ENCODE measurements around the gene AURKAIP1. TPM values are rescaled to one million over a fixed set of nuclear protein-coding genes. Genes with fewer than 3 reads are reported as not detected.

Gene AURKAIP1
- total and polyA plus RNA-seq, 9 of the 15 experiments (the other 6 are each of a cell fraction or from before 2014, with no cell fraction given): 7.8 to 478 (median 92.0) TPM

GRCh38 chr1:1422465-1423244 lies 47.6 kb upstream of the AURKAIP1 start (continued):
- TF ChIP-seq, protein P1, sequence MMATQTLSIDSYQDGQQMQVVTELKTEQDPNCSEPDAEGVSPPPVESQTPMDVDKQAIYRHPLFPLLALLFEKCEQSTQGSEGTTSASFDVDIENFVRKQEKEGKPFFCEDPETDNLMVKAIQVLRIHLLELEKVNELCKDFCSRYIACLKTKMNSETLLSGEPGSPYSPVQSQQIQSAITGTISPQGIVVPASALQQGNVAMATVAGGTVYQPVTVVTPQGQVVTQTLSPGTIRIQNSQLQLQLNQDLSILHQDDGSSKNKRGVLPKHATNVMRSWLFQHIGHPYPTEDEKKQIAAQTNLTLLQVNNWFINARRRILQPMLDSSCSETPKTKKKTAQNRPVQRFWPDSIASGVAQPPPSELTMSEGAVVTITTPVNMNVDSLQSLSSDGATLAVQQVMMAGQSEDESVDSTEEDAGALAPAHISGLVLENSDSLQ (IDR thresholded peaks at IDR 0.05): no peak
- TF ChIP-seq MAFF (IDR thresholded peaks at IDR 0.05; ENCODE audit: low read length): no peak
- TF ChIP-seq SETDB1 (IDR thresholded peaks at IDR 0.05; ENCODE audit: low read length): no peak
- no peak for TF ChIP-seq MAFK (IDR thresholded peaks at IDR 0.05; ENCODE audit: low read length)
- TF ChIP-seq TAF9B (IDR thresholded peaks at IDR 0.05; ENCODE audit: partially characterized antibody): no peak
- no peak for TF ChIP-seq CBX3 (IDR thresholded peaks at IDR 0.05; ENCODE audit: borderline replicate concordance in 1 of 2, low read length in 2 of 2)
- no peak for TF ChIP-seq CBX5 (IDR thresholded peaks at IDR 0.05; ENCODE audit: borderline replicate concordance, low read depth)
- no peak for TF ChIP-seq NFRKB (IDR thresholded peaks at IDR 0.05; ENCODE audit: low read depth)
- no peak for TF ChIP-seq ZMIZ1 (IDR thresholded peaks at IDR 0.05; ENCODE audit: low read depth in 2 of 2, low read length in 2 of 2)
- TF ChIP-seq RAD21 (CRISPR knock-in tag; conservative IDR thresholded peaks at IDR 0.05 in 1 of 2, IDR thresholded peaks at IDR 0.05 in 1 of 2): no peak
- no peak for TF ChIP-seq FOXO4 (CRISPR knock-in tag; IDR thresholded peaks at IDR 0.05)
- TF ChIP-seq BMI1 (IDR thresholded peaks at IDR 0.05; ENCODE audit: low read length): peak; percentile 82
- TF ChIP-seq, protein P2, sequence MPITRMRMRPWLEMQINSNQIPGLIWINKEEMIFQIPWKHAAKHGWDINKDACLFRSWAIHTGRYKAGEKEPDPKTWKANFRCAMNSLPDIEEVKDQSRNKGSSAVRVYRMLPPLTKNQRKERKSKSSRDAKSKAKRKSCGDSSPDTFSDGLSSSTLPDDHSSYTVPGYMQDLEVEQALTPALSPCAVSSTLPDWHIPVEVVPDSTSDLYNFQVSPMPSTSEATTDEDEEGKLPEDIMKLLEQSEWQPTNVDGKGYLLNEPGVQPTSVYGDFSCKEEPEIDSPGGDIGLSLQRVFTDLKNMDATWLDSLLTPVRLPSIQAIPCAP (CRISPR knock-in tag; IDR thresholded peaks at IDR 0.05; ENCODE audit: borderline replicate concordance): no peak
- TF ChIP-seq CTCFL (IDR thresholded peaks at IDR 0.05; ENCODE audit: borderline replicate concordance, insufficient read depth, low read depth, low read length, poor library complexity, severe bottlenecking): no peak
- TF ChIP-seq ATF2 (CRISPR knock-in tag; IDR thresholded peaks at IDR 0.05): no peak
- TF ChIP-seq POLR2G (IDR thresholded peaks at IDR 0.05; ENCODE audit: low read depth, low read length): no peak

Data from K562 (cell line).